Motor neuron (in vitro differentiated cells): Measurements from ENCODE around the gene POU2F2. TPM values are rescaled to one million over a fixed set of nuclear protein-coding genes. Genes with fewer than 3 reads are reported as not detected.
"Not testable (repeated sequence)": the region's sequence is repeated elsewhere in the genome, so short reads cannot be mapped to it uniquely, and the experiment has no call there.

ENCODE experiments used
- ATAC-seq, 8 experiments: fragments of 200-7000 bp; cut with Tn5 transposase; replicated peaks in 6 of 8; 2 replicates each; pipeline ENCODE4 v1.8.0; 2021; ENCODE audit warnings: mild to moderate bottlenecking in 8 of 8, moderate library complexity in 8 of 8
- H3K27ac ChIP-seq, 2 donors: fragments of 250-450 bp; sonication (Bioruptor Pico); 2 replicates each; pipeline ENCODE4 v1.9.0; 2021; ENCODE audit warnings: antibody characterized with exemption in 2 of 2, mild to moderate bottlenecking in 2 of 2, moderate library complexity in 1 of 2
- H3K4me1 ChIP-seq, 2 donors: fragments of 250-450 bp; sonication (Bioruptor Pico); replicated peaks in 1 of 2; 2 replicates each; pipeline ENCODE4 v1.6.1; 2021; ENCODE audit warnings: antibody characterized with exemption in 2 of 2, mild to moderate bottlenecking in 2 of 2, moderate library complexity in 1 of 2
- H3K4me3 ChIP-seq, 5 donors: fragments of 250-450 bp; sonication (Bioruptor Pico); 2 replicates each; pipeline ENCODE4 v1.9.0; 2021; ENCODE audit warnings: antibody characterized with exemption in 5 of 5, mild to moderate bottlenecking in 5 of 5, moderate library complexity in 4 of 5
- WGBS, 10 experiments: fragments of 450-650 bp; shearing (Covaris generic); methylation state at CpG; one replicate each; pipeline ENCODE4 v1.0.0; 2022; 5-methylcytosine and 5-hydroxymethylcytosine counted together
- in situ Hi-C, 9 experiments: fragments of 400-800 bp; cut with MboI; loops; one replicate each; pipeline ENCODE4 v1.15.0; 2021; ENCODE audit warnings: low sequenced_read_pairs in 9 of 9, low pct_unique_long_range_greater_than_20kb in 2 of 9; ENCODE audit not compliant: unreplicated experiment in 9 of 9
- total RNA-seq, 8 experiments: library from RNA; unstranded; fragments of 300-600 nt; gene quantifications; 2 replicates each; pipeline versions ENCODE4 v1.2.3 to v1.2.4, GENCODE V29; 2022

POU2F2 gene
- total RNA-seq, 8 experiments from 2014 or later = 0.54 to 30.6 (median 7.7) TPM

DNA sequence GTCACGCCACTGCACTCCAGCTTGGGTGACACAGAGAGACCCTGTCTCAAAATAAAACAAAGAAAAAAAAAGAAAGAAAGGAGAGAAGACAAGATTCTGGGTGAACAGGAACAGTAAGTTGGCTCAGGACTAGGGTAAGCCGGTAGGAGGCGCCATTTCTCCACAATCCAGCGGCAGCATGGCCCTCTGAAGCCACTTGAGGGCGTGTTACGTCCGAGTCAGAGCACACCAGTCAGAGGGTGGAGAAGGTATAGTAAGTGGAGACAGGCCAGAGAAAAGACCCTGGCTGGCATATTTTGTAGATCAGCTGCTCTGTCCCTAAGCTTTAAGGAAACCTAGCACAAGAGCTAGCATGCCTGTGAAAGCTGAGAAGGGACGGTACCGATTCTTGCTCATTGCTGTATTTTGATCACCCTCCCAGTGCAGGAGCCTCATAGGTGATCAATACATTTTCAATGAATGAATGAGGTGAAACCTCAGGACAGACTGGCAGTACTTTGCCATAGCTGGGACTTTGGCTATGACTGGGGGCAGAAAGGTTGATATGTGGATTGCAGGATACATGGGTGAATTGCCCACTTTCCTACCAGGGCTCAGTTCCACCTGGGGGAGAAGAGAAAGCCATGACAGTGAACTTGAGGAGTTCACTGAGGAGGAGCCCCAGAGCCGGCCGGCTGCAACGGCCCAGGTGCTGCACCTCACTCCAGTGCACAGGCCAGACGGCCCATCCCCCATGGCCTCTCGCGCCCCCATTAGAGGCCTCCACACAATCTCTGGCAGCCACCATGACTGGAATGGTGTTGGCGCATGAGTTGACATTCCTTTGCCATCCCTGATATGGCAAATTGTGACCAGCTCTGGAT, 23.5 kb downstream of the POU2F2 start:
- Histone ChIP-seq H3K4me1 (peaks cover 3 to 7% of the 10 kb centered on the region in 2 donors), H3K27ac (no peak overlapping the region), H3K4me3 (peak overlapping the region in 1 of 5 donors; percentile 7)
- ATAC-seq = peak; percentile 68 to 98 (median 93)
- in situ Hi-C loops = loop anchor here in 2 of 9 experiments (25.0 kb wide), 1 partner anchor 104 kb away; the partner anchor contains the start of genes DEDD2 (in 2 of the 2) and ZNF526 (in 2 of the 2)
- 0 to 34% (median 13%) methylated on average over 1 to 7 of the region's 16 CpGs; no CpG with 5 or more reads in 1 of the 10 experiments for WGBS, 10 experiments

DNA sequence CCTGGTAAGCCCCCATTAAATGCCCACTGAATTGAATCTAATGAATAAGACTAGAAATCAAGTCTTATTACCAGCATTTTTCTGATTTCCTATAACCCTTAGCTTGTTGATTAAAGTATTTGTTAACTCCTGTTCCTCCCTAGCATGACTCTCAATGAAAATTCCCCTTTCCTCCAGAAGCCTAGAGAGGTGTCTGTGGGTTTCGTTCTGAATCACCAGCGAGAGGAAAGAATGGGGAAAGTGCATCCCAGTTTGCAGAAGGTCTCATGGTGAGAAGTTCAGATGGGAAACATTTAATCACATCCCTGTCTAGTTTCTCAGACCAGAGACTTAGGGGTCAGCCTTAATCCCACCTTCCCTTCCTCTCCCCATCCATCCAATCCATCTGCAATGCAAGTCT, 26.9 kb downstream of the POU2F2 start:
- WGBS, 10 experiments = 43 to 80% (median 57%) methylated on average over 1 to 2 of the region's 2 CpGs; no CpG with 5 or more reads in 4 of the 10 experiments
- H3K27ac ChIP-seq = no peak overlapping the region
- in situ Hi-C loops = loop anchor here in 2 of 9 experiments (25.0 kb wide), 1 partner anchor 107 kb away; the partner anchor contains the start of genes DEDD2 (in 2 of the 2) and ZNF526 (in 2 of the 2)
- H3K4me1 ChIP-seq = peaks cover 0 to 4% of the 10 kb centered on the region in 2 donors
- H3K4me3 ChIP-seq = no peak overlapping the region
- ATAC-seq = no peak

DNA sequence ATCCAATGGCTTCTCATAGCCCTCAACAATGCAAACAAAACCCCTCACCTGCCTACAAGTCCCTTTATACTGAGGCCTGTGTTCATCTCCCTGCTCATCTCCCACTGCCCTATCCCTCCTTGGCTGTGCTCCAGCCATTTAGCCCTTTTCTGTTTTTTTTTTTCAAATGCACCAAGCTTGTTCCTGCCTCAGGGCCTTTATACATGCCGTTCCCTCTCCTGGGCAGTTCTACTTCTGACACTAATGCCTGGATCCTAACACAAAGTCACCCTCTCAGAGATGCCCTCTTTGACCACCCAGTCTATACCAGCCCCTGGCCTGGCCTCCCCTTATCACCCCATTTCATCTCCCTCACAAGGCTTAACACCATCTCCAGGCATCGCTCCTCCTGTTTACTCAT, 29.4 kb downstream of the POU2F2 start:
- no peak for ATAC-seq
- Histone ChIP-seq H3K27ac (no peak overlapping the region), H3K4me3 (no peak overlapping the region), H3K4me1 (no peaks in the 10 kb centered on the region)
- in situ Hi-C loops = loop anchor here in 2 of 9 experiments (25.0 kb wide), 1 partner anchor 109 kb away; the partner anchor contains the start of genes DEDD2 (in 2 of the 2) and ZNF526 (in 2 of the 2)
- WGBS, 10 experiments = 76 to 100% (median 88%) methylated on average over 1 to 2 of the region's 2 CpGs; no CpG with 5 or more reads in 4 of the 10 experiments

DNA sequence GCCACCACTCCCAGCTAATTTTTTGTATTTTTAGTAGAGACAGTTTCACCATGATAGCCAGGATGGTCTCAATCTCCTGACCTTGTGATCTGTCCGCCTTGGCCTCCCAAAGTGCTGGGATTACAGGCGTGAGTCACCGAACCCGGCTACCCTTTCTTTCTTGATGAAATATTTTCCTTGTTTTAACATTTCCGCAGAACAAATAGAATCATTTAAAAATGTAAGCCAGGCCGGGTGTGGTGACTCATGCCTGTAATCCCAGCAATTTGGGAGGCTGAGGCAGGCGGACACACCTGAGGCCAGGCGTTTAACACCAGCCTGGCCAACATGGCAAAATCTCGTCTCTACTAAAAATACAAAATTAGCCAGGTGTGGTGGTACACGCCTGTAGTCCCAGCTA, 32.0 kb downstream of the POU2F2 start:
- H3K4me1 ChIP-seq, ATAC-seq, H3K27ac ChIP-seq, H3K4me3 ChIP-seq: not testable (repeated sequence)
- in situ Hi-C loops = loop anchor here in 2 of 9 experiments (25.0 kb wide), 1 partner anchor 112 kb away; the partner anchor contains the start of genes DEDD2 (in 2 of the 2) and ZNF526 (in 2 of the 2)
- 20 to 87% (median 77%) methylated on average over 1 to 7 of the region's 10 CpGs; no CpG with 5 or more reads in 2 of the 10 experiments for WGBS, 10 experiments

DNA sequence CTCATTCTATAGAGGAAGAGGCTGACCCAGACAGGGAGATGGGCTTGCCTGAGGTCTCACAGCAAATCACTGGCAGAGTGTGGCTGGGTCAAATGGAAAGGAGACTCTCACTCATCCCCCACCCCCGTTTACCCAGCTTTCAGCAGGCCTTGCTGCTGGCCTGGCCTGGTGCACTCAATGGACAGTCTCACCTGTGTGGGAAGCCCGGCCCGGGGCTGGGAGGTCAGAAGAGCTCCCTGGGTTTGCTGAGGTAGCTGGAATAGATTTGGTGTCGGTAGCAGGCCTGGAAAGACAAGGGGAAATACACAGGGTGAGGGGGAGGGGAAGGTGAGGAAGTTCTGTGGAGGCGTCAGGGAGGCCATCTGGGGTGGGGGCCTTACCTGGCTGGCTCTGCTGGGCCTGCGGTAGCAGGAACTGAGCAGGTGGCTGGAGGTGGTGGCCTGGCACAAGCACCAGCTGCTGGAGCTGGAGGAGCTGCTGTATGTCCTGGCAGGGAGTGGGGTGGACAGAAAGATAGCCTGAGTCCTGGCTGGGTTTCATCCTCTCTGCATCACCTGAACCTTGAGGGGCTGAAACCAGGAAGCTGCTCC, 32.8 kb downstream of the POU2F2 start:
- no peak overlapping the region for H3K27ac ChIP-seq
- ATAC-seq = no peak
- 39 to 50% (median 41%) methylated on average over 2 to 3 of the region's 6 CpGs; no CpG with 5 or more reads in 7 of the 10 experiments for WGBS, 10 experiments
- H3K4me3 ChIP-seq = no peak overlapping the region
- H3K4me1 ChIP-seq = peaks cover 0 to 3% of the 10 kb centered on the region in 2 donors
- in situ Hi-C loops = no loop called here

DNA sequence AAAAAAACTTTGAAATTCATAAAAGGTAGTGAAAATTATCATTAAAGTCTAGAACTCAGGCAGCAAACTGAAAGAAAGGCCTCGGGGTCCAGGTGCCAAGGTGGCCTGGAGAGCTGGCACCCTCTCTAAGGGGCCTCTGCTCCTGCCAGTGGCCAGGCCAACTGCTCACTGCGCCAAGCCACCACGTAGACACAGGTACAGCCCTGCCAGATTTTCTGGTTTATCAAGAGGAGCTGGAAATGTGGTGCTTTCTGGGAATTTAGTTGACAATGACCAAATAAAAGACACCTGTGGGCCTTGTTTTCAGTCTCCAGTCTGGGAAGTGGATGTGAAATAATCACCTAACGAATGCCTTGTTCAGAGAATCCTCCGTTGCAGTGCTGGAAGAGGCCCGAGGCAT, 33.5 kb downstream of the POU2F2 start:
- 50 to 100% (median 80%) methylated on average over 1 to 5 of the region's 6 CpGs for WGBS, 10 experiments
- Histone ChIP-seq H3K4me3 (no peak overlapping the region), H3K27ac (no peak overlapping the region), H3K4me1 (peaks cover 0 to 3% of the 10 kb centered on the region in 2 donors)
- no peak for ATAC-seq
- in situ Hi-C loops = no loop called here

DNA sequence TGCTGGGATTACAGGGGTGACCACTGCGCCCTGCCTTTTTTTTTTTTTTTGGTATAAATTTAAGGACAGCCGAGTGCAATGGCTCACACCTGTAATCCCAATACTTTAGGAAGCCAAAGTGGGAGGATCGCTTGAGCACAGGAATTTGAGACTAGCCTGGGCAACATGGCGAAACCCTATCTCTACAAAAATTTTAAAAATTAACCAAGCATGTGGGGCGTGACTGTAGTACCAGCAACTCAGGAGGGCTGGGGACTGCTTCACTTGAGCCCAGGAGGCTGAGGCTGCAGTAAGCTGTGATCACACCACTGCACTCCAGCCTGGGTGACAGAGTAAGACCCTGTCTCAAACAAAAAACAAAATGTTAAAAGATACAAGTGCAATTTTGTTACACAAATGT, 34.8 kb downstream of the POU2F2 start:
- ATAC-seq = no peak
- 50 to 100% (median 84%) methylated on average over 1 to 3 of the region's 5 CpGs; no CpG with 5 or more reads in 3 of the 10 experiments for WGBS, 10 experiments
- no peak overlapping the region for H3K4me3 ChIP-seq
- H3K4me1 ChIP-seq = peaks cover 0 to 3% of the 10 kb centered on the region in 2 donors
- no peak overlapping the region for H3K27ac ChIP-seq
- in situ Hi-C loops = no loop called here

DNA sequence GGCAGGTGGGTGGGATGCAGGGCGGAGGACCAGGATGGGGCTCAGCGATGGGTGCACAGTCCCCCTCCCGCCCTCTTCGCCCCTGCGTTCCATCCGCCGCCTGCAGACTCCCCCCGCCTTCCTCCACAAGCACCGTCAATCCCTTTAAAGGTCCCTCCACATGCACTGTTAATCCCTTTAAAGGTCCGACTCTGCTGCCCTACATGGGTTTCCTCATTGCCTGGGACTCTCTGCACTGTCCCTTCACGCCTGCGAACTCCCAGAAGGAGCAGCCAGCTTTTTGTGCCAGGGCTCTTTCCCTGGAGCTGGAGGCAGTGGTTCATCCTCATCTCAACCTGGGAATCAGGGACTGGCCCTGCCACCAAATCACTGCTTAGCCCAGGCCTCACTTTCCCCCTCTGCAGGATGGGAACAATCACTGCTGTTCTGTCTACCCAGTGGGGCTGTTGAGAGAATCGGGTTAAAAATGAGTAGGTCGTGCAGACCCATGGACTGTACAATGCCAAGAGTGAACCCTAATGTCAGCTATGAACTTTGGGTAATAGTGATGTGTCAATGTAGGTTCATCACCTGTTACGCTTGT, 35.9 kb downstream of the POU2F2 start:
- ATAC-seq = peak in 3 of 8 experiments; percentile 18 to 32 (median 25)
- Histone ChIP-seq H3K27ac (no peak overlapping the region), H3K4me3 (no peak overlapping the region), H3K4me1 (peaks cover 0 to 3% of the 10 kb centered on the region in 2 donors)
- in situ Hi-C loops = no loop called here
- WGBS, 10 experiments = 0 to 89% (median 78%) methylated on average over 1 to 6 of the region's 15 CpGs; no CpG with 5 or more reads in 4 of the 10 experiments

DNA sequence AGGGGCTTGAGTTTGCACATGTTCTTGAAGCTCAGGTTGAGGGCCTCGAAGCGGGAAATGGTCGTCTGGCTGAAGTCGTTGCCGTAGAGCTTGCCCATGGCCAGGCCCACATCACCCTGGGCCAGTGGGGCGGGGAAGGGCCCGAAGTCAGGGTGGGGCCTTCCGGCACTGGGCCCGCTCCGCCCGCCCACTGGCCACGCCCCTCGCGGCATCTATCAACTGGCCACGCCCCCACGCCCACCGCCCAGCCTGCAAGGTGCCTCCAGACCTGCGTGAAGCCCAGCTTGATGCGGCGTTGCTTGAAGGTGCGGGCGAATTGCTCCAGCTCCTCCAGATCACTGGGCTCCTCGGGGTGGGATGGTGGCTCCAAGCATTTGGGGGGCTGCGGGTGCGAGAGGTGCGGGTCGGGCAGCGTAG, 36.4 kb downstream of the POU2F2 start:
- H3K4me3 ChIP-seq = no peak overlapping the region
- WGBS, 10 experiments = no CpG with 5 or more reads among the region's 28 CpGs
- peaks cover 0 to 3% of the 10 kb centered on the region in 2 donors for H3K4me1 ChIP-seq
- H3K27ac ChIP-seq = no peak overlapping the region
- in situ Hi-C loops = no loop called here
- ATAC-seq = peak in 4 of 8 experiments; percentile 25 to 74 (median 60)

DNA sequence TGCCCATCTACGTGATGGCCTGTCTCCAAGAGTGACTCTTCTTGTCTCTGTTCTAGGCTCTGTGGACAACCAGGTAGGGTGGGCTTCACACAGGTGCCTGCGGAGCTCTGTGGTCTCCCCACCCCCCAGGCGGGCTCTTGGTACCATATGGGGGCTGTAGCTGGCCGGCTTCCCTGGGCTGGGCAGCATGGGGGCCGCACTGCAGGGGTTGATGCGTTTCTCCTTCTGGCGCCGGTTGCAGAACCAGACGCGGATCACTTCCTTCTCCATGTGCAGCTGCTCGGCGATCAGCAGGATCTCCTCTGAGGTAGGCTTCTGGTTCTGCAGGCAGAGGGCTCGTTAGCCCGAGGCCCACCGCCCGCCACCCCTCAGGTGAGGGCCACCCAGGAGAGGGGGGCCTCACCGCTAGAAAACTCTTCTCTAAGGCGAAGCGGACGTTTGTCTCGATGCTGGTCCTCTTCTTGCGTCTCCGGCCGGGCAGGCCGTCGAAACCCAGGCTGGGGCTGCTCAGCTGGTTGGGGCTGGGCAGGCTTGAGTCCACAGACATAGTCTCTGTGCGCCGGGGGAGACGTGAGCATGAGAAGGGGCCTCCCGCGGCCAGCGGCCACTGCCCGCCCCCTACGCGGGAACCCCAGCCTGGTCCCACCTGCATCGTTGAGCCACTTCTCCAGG, 37.0 kb downstream of the POU2F2 start:
- no peak overlapping the region for H3K4me3 ChIP-seq
- no peak overlapping the region for H3K27ac ChIP-seq
- in situ Hi-C loops = no loop called here
- peaks cover 0 to 3% of the 10 kb centered on the region in 2 donors for H3K4me1 ChIP-seq
- peak in 3 of 8 experiments; percentile 6 to 27 (median 7) for ATAC-seq
- 60 to 100% (median 100%) methylated on average over 1 to 4 of the region's 36 CpGs; no CpG with 5 or more reads in 3 of the 10 experiments for WGBS, 10 experiments

DNA sequence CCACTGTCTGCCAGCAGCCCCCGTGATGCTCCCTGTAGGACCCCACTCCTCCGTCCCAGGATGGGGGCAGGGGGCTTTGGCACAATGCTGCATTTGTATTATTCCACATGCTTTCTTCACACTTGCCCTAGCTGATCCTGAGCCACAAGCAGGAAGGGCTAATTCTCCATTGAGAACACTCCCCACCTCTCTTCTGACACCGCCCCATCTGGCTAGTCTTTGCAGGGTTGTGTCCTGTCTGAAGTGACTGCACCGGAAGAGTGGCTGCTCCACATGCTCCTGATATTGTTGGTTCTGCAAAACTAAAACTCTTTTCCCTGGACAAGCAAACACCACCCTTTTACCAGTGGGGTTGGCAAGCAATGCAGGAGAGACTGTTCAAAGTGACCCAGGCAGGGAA, 38.3 kb downstream of the POU2F2 start:
- in situ Hi-C loops = no loop called here
- H3K4me1 ChIP-seq = peaks cover 0 to 3% of the 10 kb centered on the region in 2 donors
- H3K27ac ChIP-seq = no peak overlapping the region
- H3K4me3 ChIP-seq = no peak overlapping the region
- peak in 2 of 8 experiments; percentile 59 to 73 for ATAC-seq
- WGBS, 10 experiments = 15 to 73% (median 60%) methylated on average over 2 to 3 of the region's 4 CpGs; no CpG with 5 or more reads in 7 of the 10 experiments

DNA sequence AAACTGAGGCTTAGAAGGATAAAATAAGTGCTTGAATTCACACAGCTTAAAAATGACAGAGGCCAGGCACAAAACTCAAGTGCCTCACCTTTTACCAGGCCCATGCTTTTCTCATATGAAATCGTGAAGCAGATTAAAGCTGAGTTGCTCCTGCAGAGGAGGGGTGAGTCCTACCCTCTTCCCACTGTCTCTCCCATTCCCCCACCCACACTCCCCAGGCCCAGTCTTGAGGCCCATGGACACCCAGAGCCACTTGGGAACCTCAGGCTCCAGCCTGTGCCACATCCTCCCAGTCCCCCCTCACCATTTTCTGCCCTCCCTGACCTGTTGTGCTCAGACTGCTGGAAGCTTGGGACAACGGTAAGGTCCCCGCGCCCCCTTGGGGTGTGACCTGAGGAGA, 38.7 kb downstream of the POU2F2 start:
- peaks cover 0 to 3% of the 10 kb centered on the region in 2 donors for H3K4me1 ChIP-seq
- H3K27ac ChIP-seq = no peak overlapping the region
- in situ Hi-C loops = no loop called here
- no peak overlapping the region for H3K4me3 ChIP-seq
- WGBS, 10 experiments = 0 to 86% (median 83%) methylated on average over 1 of the region's 4 CpGs; no CpG with 5 or more reads in 7 of the 10 experiments
- ATAC-seq = no peak
